Astrocyte (in vitro differentiated cells and primary cell): ENCODE results near the gene ZNF587. TPM values are rescaled to one million over a fixed set of nuclear protein-coding genes. Genes with fewer than 3 reads are reported as not detected.
"Not testable (repeated sequence)": the region's sequence is repeated elsewhere in the genome, so short reads cannot be mapped to it uniquely, and the experiment has no call there.

Experiments used
- DNase-seq: peaks from one replicate; pipeline ENCODE4 v3.0.0-alpha.2; 2010; ENCODE audit warnings: low read depth
- FAIRE-seq: peaks from 2 replicates; lab custom pipeline; 2011; peaks lifted over from hg19 to GRCh38; lab: Jason Lieb, UNC
- H2AFZ ChIP-seq: 2 replicates; pipeline ENCODE4 v1.6.0; 2012; ENCODE audit warnings: low read depth, low read length, inconsistent platforms
- H3K27ac ChIP-seq: 2 replicates; pipeline ENCODE4 v1.5.1; 2011; ENCODE audit warnings: low read depth, low read length, inconsistent platforms
- H3K27me3 ChIP-seq: 2 replicates; pipeline ENCODE4 v1.6.0; 2011; ENCODE audit warnings: low read length, inconsistent platforms; ENCODE audit not compliant: insufficient read depth
- H3K36me3 ChIP-seq: 2 replicates; pipeline ENCODE4 v1.5.1; 2011; ENCODE audit warnings: low read length, inconsistent platforms; ENCODE audit not compliant: insufficient read depth
- H3K4me1 ChIP-seq: 2 replicates; pipeline ENCODE4 v1.5.1; 2011; ENCODE audit warnings: low read length, inconsistent platforms; ENCODE audit not compliant: insufficient read depth
- H3K4me2 ChIP-seq: 2 replicates; pipeline ENCODE4 v1.6.0; 2012; ENCODE audit warnings: low read length, inconsistent platforms
- H3K4me3 ChIP-seq: 2 replicates; pipeline ENCODE4 v1.5.1; 2011; ENCODE audit warnings: low read depth, mild to moderate bottlenecking, low read length, inconsistent platforms; ENCODE audit not compliant: insufficient read depth
- H3K79me2 ChIP-seq: 2 replicates; pipeline ENCODE4 v1.6.0; 2012; ENCODE audit warnings: mild to moderate bottlenecking, low read length, inconsistent platforms; ENCODE audit not compliant: insufficient read depth
- H3K9ac ChIP-seq: 2 replicates; pipeline ENCODE4 v1.6.0; 2012; ENCODE audit warnings: mild to moderate bottlenecking, low read length, inconsistent platforms
- H3K9me3 ChIP-seq: 2 replicates; pipeline ENCODE4 v1.5.1; 2012; ENCODE audit warnings: low read depth, mild to moderate bottlenecking, low read length, inconsistent platforms; ENCODE audit not compliant: insufficient read depth
- H4K20me1 ChIP-seq: 2 replicates; pipeline ENCODE4 v1.6.0; 2012; ENCODE audit warnings: low read length, inconsistent platforms; ENCODE audit not compliant: insufficient read depth
- H3K27ac Mint-ChIP-seq: one replicate; pipeline ENCODE4 v1.8.0; 2021; ENCODE audit warnings: mild to moderate bottlenecking, mixed read lengths; ENCODE audit not compliant: unreplicated experiment
- H3K27me3 Mint-ChIP-seq: one replicate; pipeline ENCODE4 v1.8.0; 2021; ENCODE audit warnings: low read depth, mixed read lengths; ENCODE audit not compliant: unreplicated experiment
- H3K36me3 Mint-ChIP-seq: one replicate; pipeline ENCODE4 v1.8.0; 2021; ENCODE audit warnings: low read depth, mixed read lengths; ENCODE audit not compliant: unreplicated experiment
- H3K4me1 Mint-ChIP-seq: one replicate; pipeline ENCODE4 v1.8.0; 2021; ENCODE audit warnings: low read depth, mixed read lengths; ENCODE audit not compliant: unreplicated experiment
- H3K4me3 Mint-ChIP-seq: one replicate; pipeline ENCODE4 v1.8.0; 2021; ENCODE audit warnings: mild to moderate bottlenecking, moderate library complexity, mixed read lengths; ENCODE audit not compliant: unreplicated experiment
- H3K9me3 Mint-ChIP-seq: one replicate; pipeline ENCODE4 v1.8.0; 2021; ENCODE audit warnings: mild to moderate bottlenecking, mixed read lengths; ENCODE audit not compliant: unreplicated experiment
- EZH2 ChIP-seq: IDR thresholded peaks from 2 replicates; pipeline ENCODE4 v1.6.1; 2012; ENCODE audit warnings: mild to moderate bottlenecking, low read length, inconsistent platforms; ENCODE audit not compliant: insufficient read depth
- total RNA-seq: library from RNA; stranded (reverse); gene quantifications from 2 replicates; pipeline ENCODE4 v1.2.1, GENCODE V29; 2021
- TF ChIP-seq, protein P1 (sequence below): IDR thresholded peaks from 2 replicates; pipeline ENCODE4 v1.5.1; 2011; ENCODE audit warnings: low read depth, mild to moderate bottlenecking, inconsistent platforms, low read length, moderate library complexity; ENCODE audit not compliant: insufficient read depth

The ZNF587 gene
- total RNA-seq, 1 donor from 2014 or later: 37.4 TPM

DNA sequence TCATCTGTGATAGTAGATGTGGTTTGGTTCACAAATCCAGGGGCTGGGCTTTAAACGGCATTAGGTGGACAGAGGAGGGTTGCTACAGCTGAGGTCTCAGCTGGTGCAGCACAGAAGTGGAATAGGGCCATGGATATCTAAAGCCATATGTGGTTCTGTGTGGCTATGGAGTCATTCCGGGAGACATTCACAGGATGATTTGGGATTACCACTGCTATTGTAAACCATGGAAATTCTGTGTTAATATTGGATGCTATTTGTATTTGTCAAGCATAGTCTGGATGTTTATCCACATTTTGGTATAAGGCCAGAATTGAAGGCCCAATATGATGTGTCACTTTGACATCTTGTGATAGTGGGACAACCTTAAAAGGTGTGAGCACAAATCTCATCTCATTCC, 26.5 kb upstream of the ZNF587 start:
- H3K4me3 ChIP-seq, H3K27ac Mint-ChIP-seq, H3K36me3 ChIP-seq, H2AFZ ChIP-seq, H3K9me3 ChIP-seq, H3K9me3 Mint-ChIP-seq, H3K4me1 ChIP-seq, FAIRE-seq, H3K4me2 ChIP-seq, H3K9ac ChIP-seq, H3K27ac ChIP-seq, H3K4me3 Mint-ChIP-seq, H3K27me3 ChIP-seq, DNase-seq, H3K27me3 Mint-ChIP-seq: not testable (repeated sequence)
- Mint-ChIP-seq H3K36me3 (peaks cover 14% of the 10 kb centered on the region), H3K4me1 (peaks cover 22% of the 10 kb centered on the region)
- H4K20me1 ChIP-seq: peaks cover 44% of the 10 kb centered on the region
- peaks cover 84% of the 10 kb centered on the region for H3K79me2 ChIP-seq

DNA sequence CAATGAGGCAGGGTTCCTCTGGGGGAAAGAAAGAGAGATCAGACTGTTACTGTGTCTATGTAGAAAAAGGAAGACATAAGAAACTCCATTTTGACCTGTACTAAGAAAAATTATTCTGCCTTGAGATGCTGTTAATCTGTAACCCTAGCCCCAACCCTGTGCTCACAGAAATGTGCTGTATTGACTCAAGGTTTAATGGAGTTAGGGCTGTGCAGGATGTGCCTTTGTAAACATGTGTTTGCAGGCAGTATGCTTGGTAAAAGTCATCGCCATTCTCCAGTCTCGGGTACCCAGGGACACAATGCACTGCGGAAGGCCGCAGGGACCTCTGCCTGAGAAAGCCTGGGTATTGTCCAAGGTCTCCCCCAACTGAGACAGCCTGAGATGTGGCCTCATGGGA, 26.1 kb upstream of the ZNF587 start:
- not testable (repeated sequence) for DNase-seq, H3K9ac ChIP-seq, H3K27ac Mint-ChIP-seq, H3K4me2 ChIP-seq, H3K9me3 ChIP-seq, H3K27me3 ChIP-seq, H3K9me3 Mint-ChIP-seq, H3K4me3 Mint-ChIP-seq, H3K27ac ChIP-seq, H3K36me3 ChIP-seq, FAIRE-seq, H3K4me3 ChIP-seq, H2AFZ ChIP-seq, H3K4me1 ChIP-seq, H3K27me3 Mint-ChIP-seq
- Mint-ChIP-seq H3K36me3 (peaks cover 14% of the 10 kb centered on the region), H3K4me1 (peaks cover 22% of the 10 kb centered on the region)
- peaks cover 45% of the 10 kb centered on the region for H4K20me1 ChIP-seq
- H3K79me2 ChIP-seq: peaks cover 89% of the 10 kb centered on the region

DNA sequence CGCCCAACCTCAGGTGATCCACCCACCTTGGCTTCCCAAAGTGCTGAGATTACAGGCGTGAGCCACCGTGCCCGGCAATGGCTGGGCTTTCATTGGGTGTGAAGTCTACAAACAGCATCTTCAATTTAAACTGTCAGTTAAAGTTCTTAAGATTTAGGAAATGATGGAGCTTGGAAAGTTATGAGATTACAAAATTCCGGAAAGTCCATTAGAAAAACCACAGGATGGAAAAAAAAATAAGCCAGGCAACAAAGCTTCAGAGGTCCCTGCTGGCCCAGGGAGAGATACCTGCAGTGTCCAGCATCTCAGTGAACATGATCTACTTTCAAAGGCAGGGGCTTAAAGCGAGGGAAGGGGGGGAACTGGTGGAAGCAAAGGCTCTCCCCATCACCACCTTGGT, 24.1 kb upstream of the ZNF587 start:
- TF ChIP-seq, protein P1, sequence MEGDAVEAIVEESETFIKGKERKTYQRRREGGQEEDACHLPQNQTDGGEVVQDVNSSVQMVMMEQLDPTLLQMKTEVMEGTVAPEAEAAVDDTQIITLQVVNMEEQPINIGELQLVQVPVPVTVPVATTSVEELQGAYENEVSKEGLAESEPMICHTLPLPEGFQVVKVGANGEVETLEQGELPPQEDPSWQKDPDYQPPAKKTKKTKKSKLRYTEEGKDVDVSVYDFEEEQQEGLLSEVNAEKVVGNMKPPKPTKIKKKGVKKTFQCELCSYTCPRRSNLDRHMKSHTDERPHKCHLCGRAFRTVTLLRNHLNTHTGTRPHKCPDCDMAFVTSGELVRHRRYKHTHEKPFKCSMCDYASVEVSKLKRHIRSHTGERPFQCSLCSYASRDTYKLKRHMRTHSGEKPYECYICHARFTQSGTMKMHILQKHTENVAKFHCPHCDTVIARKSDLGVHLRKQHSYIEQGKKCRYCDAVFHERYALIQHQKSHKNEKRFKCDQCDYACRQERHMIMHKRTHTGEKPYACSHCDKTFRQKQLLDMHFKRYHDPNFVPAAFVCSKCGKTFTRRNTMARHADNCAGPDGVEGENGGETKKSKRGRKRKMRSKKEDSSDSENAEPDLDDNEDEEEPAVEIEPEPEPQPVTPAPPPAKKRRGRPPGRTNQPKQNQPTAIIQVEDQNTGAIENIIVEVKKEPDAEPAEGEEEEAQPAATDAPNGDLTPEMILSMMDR: no peak
- no peak for TF ChIP-seq EZH2
- Mint-ChIP-seq H3K4me1 (peaks cover 33% of the 10 kb centered on the region), H3K4me3 (no peak overlapping the region), H3K36me3 (peaks cover 20% of the 10 kb centered on the region), H3K9me3 (no peaks in the 10 kb centered on the region), H3K27ac (no peak overlapping the region), H3K27me3 (no peaks in the 10 kb centered on the region)
- H3K4me2 ChIP-seq: no peak overlapping the region
- H3K27ac ChIP-seq: no peak overlapping the region
- FAIRE-seq: no peak
- peaks cover 5% of the 10 kb centered on the region for H3K36me3 ChIP-seq
- no peak overlapping the region for H3K4me3 ChIP-seq
- H3K9me3 ChIP-seq: no peaks in the 10 kb centered on the region
- peaks cover 92% of the 10 kb centered on the region for H3K79me2 ChIP-seq
- no peak for DNase-seq
- peaks cover 52% of the 10 kb centered on the region for H4K20me1 ChIP-seq
- H3K9ac ChIP-seq: no peak overlapping the region
- no peaks in the 10 kb centered on the region for H3K27me3 ChIP-seq
- no peak overlapping the region for H2AFZ ChIP-seq
- H3K4me1 ChIP-seq: peaks cover 4% of the 10 kb centered on the region
